Measurements from ENCODE around the gene ZSCAN25.

ZSCAN25 gene

DNA sequence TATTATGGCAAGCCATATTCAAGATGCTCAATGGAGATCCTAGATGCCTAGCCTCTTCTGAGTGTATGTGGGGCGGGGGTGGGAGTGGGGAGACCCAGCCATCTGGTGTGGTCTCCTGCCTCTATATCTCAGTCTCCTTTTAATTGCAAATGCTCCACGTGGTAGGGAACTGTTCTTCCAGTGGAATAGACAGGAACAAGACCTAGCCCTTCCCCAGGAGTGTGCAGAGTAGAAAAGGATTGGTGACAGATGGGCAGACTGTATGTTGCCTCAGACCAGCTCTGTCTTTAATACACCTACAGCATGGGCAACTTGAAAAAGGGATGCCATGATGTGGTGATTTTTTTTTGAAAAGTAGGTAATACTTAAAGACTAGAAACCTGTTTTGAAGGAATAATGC lies 50.4 kb downstream of the ZSCAN25 start:
- no CpG with 5 or more reads among the region's 2 CpGs for WGBS (ENCODE audit: insufficient coverage, insufficient read length)

DNA sequence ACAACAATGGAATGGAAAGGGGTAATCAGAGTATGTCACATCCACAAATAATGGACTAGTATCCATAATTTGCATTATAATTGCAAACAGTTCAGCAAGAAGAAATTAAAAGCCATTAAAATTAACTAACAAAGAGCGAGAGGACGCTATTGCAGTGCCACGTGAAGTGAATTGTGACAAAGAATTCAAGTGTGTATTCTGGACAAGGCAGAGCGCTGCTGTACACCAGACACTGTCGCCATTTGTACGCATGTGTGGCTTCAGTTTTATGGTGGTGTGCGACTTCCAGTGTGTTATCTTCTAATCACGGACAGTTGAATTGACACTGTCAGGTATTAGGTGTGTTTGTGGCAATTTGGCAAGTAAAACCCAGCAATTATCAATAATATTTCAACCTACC lies 51.8 kb downstream of the ZSCAN25 start:
- Histone ChIP-seq H3K27me3 (ENCODE audit: control insufficient read depth, insufficient read depth, low read length) (no peaks in the 10 kb centered on the region), H3K36me3 (ENCODE audit: control insufficient read depth, insufficient read depth, low read length) (no peaks in the 10 kb centered on the region), H3K9me3 (ENCODE audit: control insufficient read depth, insufficient read depth, low read length) (no peaks in the 10 kb centered on the region), H3K4me3 (ENCODE audit: low read length) (no peak overlapping the region), H3K27ac (ENCODE audit: low read length) (no peak overlapping the region), H3K4me1 (ENCODE audit: control insufficient read depth, insufficient read depth, low read length) (no peaks in the 10 kb centered on the region)
- DNase-seq (ENCODE audit: low read depth, low spot score) = no peak
- WGBS (ENCODE audit: insufficient coverage, insufficient read length) = no CpG with 5 or more reads among the region's 8 CpGs

More for the DNA sequence above, 50.4 kb downstream of the ZSCAN25 start:
- Histone ChIP-seq H3K27me3 (ENCODE audit: control insufficient read depth, insufficient read depth, low read length) (no peaks in the 10 kb centered on the region), H3K4me3 (ENCODE audit: low read length) (no peak overlapping the region), H3K9me3 (ENCODE audit: control insufficient read depth, insufficient read depth, low read length) (no peaks in the 10 kb centered on the region), H3K4me1 (ENCODE audit: control insufficient read depth, insufficient read depth, low read length) (no peaks in the 10 kb centered on the region), H3K27ac (ENCODE audit: low read length) (no peak overlapping the region), H3K36me3 (ENCODE audit: control insufficient read depth, insufficient read depth, low read length) (no peaks in the 10 kb centered on the region)
- no peak for DNase-seq (ENCODE audit: low read depth, low spot score)

DNA sequence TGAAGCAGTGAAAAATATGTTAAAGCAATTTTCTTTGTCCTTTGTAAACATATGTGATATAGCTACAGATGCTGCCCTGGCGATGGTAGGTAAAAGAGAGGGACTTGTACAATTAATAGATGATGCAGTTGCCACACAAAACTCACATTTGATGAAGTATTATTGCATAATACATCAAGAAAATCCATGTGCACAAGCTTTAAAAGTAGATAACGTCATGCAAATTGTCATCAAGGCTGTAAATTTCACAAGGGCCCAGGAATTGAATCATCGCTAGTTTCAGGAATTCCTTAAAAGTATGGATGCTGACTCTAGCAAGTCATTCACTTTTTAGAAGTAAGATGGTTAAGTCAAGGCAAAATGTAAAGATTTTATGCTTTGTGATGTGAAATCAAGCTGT lies 53.0 kb downstream of the ZSCAN25 start:
- Histone ChIP-seq H3K36me3 (ENCODE audit: control insufficient read depth, insufficient read depth, low read length) (no peaks in the 10 kb centered on the region), H3K27me3 (ENCODE audit: control insufficient read depth, insufficient read depth, low read length) (no peaks in the 10 kb centered on the region), H3K27ac (ENCODE audit: low read length) (no peak overlapping the region), H3K9me3 (ENCODE audit: control insufficient read depth, insufficient read depth, low read length) (no peaks in the 10 kb centered on the region), H3K4me3 (ENCODE audit: low read length) (no peak overlapping the region), H3K4me1 (ENCODE audit: control insufficient read depth, insufficient read depth, low read length) (no peaks in the 10 kb centered on the region)
- no peak for DNase-seq (ENCODE audit: low read depth, low spot score)
- WGBS (ENCODE audit: insufficient coverage, insufficient read length) = no CpG with 5 or more reads among the region's 3 CpGs

DNA sequence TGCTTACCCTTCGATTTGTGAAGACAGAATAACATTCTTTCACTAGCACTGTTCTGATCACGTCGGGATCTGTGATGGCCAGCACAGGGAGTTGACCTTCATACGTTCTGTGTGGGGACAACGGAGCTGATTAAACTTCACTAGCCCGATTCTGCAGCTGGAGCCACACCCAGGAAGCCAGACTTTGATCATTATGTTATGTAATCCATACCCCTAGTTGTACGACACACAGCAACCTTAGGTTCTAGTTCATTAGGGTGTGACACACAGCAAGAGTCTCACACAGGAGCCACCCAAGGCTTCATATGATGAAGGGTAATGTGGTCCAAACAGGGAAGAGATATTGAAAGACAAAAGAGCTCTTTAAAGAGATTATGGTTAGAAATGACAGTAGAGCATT lies 55.8 kb downstream of the ZSCAN25 start:
- no peaks in the 10 kb centered on the region for H3K36me3 ChIP-seq (ENCODE audit: control insufficient read depth, insufficient read depth, low read length)
- no peaks in the 10 kb centered on the region for H3K4me1 ChIP-seq (ENCODE audit: control insufficient read depth, insufficient read depth, low read length)
- no peaks in the 10 kb centered on the region for H3K9me3 ChIP-seq (ENCODE audit: control insufficient read depth, insufficient read depth, low read length)
- no peak for DNase-seq (ENCODE audit: low read depth, low spot score)
- no peak overlapping the region for H3K4me3 ChIP-seq (ENCODE audit: low read length)
- H3K27ac ChIP-seq (ENCODE audit: low read length) = no peak overlapping the region
- no CpG with 5 or more reads among the region's 7 CpGs for WGBS (ENCODE audit: insufficient coverage, insufficient read length)
- H3K27me3 ChIP-seq (ENCODE audit: control insufficient read depth, insufficient read depth, low read length) = no peaks in the 10 kb centered on the region

DNA sequence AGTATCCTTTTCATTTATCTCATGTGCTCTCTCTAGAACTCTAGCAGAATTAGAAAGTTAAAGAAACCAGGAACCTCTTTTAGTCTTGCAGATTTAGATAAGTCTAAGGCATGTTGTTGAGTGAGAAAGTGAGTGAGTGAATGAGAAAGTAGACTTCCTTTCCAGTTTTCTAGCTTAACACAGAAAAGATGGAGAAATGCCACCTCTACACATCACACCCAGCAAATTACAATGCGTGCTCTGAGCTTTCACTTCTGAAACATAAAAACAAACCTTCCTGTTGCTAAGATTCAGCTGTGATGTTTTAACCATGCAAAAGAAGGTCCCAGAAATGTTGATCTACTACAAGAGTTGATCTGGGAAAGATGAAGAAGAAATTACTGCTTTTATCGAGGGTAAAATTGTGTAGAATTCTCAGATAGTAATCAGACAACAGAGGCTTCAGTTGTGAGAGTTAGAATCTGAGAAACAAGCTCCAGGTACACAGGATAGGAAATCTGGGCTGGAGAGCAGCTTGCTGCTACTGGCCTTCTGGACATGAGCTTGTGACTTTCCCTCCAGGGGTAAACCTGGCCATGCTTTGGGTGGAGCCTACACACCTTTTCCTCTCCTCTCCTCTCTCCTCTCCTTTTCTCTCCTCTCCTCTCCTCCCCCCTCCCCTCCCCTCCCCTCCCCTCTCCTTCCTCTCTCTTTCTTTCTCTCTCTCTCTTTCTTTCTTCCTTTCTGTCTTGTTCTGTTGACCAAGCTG lies 58.4 kb downstream of the ZSCAN25 start:
- Histone ChIP-seq H3K27me3 (ENCODE audit: control insufficient read depth, insufficient read depth, low read length) (no peaks in the 10 kb centered on the region), H3K27ac (ENCODE audit: low read length) (no peak overlapping the region), H3K4me3 (ENCODE audit: low read length) (no peak overlapping the region), H3K36me3 (ENCODE audit: control insufficient read depth, insufficient read depth, low read length) (no peaks in the 10 kb centered on the region), H3K9me3 (ENCODE audit: control insufficient read depth, insufficient read depth, low read length) (no peaks in the 10 kb centered on the region), H3K4me1 (ENCODE audit: control insufficient read depth, insufficient read depth, low read length) (no peaks in the 10 kb centered on the region)
- no CpG with 5 or more reads among the region's 2 CpGs for WGBS (ENCODE audit: insufficient coverage, insufficient read length)
- DNase-seq (ENCODE audit: low read depth, low spot score) = no peak

DNA sequence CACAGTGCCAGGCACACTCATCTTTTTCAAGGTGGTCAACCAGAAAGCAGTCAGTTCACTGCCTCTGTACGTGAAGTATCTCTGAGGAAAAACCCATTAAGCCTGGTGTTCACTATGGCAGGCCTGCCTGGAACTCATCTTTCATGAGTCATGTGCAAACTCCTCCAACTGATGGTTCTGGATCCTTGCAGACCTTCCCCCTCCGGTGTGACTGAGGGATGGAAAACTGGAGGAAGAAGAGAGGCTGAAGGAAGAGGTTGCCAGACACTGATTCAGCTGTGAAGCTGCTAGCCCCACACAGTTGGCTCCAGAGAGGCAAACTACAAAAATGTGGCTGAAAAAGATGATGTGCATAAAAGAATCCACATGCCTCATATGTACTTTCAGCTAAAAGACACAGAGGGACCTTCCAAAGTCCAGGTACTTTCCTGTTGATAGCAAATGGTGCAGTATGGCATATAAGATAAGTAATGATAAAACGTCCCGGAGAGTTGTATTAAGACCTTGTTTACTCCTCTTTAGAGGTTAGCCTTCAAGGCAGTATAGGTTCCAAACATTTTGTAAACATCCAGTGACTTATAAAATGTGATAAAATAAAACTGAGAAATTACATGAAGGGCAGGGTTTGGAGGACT lies 60.4 kb downstream of the ZSCAN25 start:
- H3K27me3 ChIP-seq (ENCODE audit: control insufficient read depth, insufficient read depth, low read length) = no peaks in the 10 kb centered on the region
- no CpG with 5 or more reads among the region's 4 CpGs for WGBS (ENCODE audit: insufficient coverage, insufficient read length)
- no peak overlapping the region for H3K4me3 ChIP-seq (ENCODE audit: low read length)
- H3K27ac ChIP-seq (ENCODE audit: low read length) = no peak overlapping the region
- DNase-seq (ENCODE audit: low read depth, low spot score) = no peak
- H3K4me1 ChIP-seq (ENCODE audit: control insufficient read depth, insufficient read depth, low read length) = no peaks in the 10 kb centered on the region
- no peaks in the 10 kb centered on the region for H3K36me3 ChIP-seq (ENCODE audit: control insufficient read depth, insufficient read depth, low read length)
- no peaks in the 10 kb centered on the region for H3K9me3 ChIP-seq (ENCODE audit: control insufficient read depth, insufficient read depth, low read length)

DNA sequence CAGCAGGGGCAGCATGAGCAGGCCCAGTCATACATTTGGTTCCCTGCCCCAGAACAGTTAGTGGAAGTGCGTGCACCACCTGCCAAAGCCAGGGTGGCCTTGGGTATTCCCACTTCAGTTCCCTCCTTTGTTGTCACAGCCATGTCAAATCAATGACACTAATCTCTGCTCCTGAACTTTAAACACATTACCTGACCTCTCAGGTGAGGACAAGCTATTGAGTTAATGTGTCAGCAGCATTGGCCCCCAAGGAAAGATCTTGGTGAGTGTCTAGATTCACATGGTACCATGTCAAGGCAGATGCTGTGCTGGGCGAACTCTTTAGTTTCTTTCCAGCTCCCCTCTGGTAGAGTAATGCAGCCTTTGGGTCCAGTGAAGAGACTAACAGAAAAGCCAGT lies 60.9 kb downstream of the ZSCAN25 start:
- Histone ChIP-seq H3K36me3 (ENCODE audit: control insufficient read depth, insufficient read depth, low read length) (no peaks in the 10 kb centered on the region), H3K9me3 (ENCODE audit: control insufficient read depth, insufficient read depth, low read length) (no peaks in the 10 kb centered on the region)
- no peak for DNase-seq (ENCODE audit: low read depth, low spot score)

DNA sequence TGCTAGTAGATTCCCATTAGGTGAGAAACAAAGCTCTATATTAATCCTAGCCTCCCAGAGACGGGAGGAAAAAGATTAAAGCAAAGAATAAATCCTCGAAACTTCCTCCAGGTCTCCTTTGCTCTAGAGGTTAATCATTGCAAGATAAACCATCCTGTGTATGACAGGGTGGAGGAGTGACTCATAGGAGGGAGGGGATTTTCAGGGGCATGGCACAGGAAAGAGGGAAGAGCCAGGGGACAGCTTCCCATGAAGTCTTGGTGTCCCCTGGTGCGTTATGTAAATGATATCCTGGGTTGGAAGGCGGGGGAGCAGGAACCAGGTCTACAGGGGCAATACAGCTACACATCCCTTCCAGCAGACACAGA lies 62.3 kb downstream of the ZSCAN25 start:
- H3K27ac ChIP-seq (ENCODE audit: low read length) = no peak overlapping the region
- no peaks in the 10 kb centered on the region for H3K36me3 ChIP-seq (ENCODE audit: control insufficient read depth, insufficient read depth, low read length)
- H3K4me3 ChIP-seq (ENCODE audit: low read length) = no peak overlapping the region
- no CpG with 5 or more reads among the region's 4 CpGs for WGBS (ENCODE audit: insufficient coverage, insufficient read length)
- H3K4me1 ChIP-seq (ENCODE audit: control insufficient read depth, insufficient read depth, low read length) = no peaks in the 10 kb centered on the region
- no peak for DNase-seq (ENCODE audit: low read depth, low spot score)
- no peaks in the 10 kb centered on the region for H3K27me3 ChIP-seq (ENCODE audit: control insufficient read depth, insufficient read depth, low read length)
- no peaks in the 10 kb centered on the region for H3K9me3 ChIP-seq (ENCODE audit: control insufficient read depth, insufficient read depth, low read length)

More for the DNA sequence above, 60.9 kb downstream of the ZSCAN25 start:
- Histone ChIP-seq H3K27me3 (ENCODE audit: control insufficient read depth, insufficient read depth, low read length) (no peaks in the 10 kb centered on the region), H3K4me3 (ENCODE audit: low read length) (no peak overlapping the region), H3K27ac (ENCODE audit: low read length) (no peak overlapping the region), H3K4me1 (ENCODE audit: control insufficient read depth, insufficient read depth, low read length) (no peaks in the 10 kb centered on the region)
- WGBS (ENCODE audit: insufficient coverage, insufficient read length) = no CpG with 5 or more reads among the region's 2 CpGs

DNA sequence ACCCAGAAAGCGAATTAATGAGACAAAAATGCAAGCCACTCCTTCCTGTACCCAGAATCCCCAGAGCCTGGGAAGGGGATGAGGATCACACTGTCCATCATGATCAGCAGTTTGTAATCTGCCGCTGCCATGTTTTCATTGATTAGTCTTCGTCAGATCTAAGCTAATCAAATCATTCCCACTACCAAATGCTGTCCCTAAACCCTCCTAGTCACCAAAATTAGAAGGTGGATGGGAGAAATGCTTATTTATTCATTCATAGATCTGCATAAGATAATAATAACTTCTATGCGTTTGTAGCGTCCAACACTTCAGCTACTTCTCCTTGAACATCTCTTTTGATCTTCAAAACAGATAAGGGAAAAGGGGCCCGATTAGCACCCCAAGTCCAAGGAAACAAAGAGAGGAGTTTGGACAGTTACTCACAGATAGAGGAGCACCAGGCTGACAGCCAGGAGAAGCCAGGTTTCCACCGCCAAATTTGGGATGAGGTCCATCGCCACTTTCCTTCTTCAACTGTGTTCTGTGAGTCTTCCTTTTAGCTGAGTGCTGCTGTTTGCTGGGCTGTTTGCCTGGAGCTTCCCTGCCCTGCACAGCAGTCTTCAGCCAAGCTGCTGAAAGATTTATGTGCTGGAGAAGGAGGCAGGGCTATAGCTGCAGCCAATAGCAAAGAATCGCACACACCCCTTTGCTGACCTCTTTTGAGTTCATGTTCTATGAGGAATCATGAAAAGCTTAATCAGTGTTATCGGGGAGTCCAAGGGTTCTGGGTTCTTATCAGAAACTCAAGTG lies 62.9 kb downstream of the ZSCAN25 start, which contains the start of gene CYP3A5:
TSS of gene CYP3A5 (minus strand) at position 597 of the 792 bp plus-strand sequence. CDS start at position 497, 100 bp downstream.
- no CpG with 5 or more reads among the region's 10 CpGs for WGBS (ENCODE audit: insufficient coverage, insufficient read length)
- Histone ChIP-seq H3K4me1 (ENCODE audit: control insufficient read depth, insufficient read depth, low read length) (no peaks in the 10 kb centered on the region), H3K27ac (ENCODE audit: low read length) (no peak within 1 kb of the TSS)

More for the DNA sequence above, 62.9 kb downstream of the ZSCAN25 start, which contains the start of gene CYP3A5:
- DNase-seq (ENCODE audit: low read depth, low spot score) = no peak
- Histone ChIP-seq H3K4me3 (ENCODE audit: low read length) (no peak within 1 kb of the TSS), H3K36me3 (ENCODE audit: control insufficient read depth, insufficient read depth, low read length) (no peaks in the 10 kb centered on the region), H3K9me3 (ENCODE audit: control insufficient read depth, insufficient read depth, low read length) (no peaks in the 10 kb centered on the region), H3K27me3 (ENCODE audit: control insufficient read depth, insufficient read depth, low read length) (no peaks in the 10 kb centered on the region)

All from iPS DF 6.9 (cell line).